Sigmoid colon (tissue), 3 donors: ENCODE results near the gene AK8.

ENCODE experiments used
- POLR2A ChIP-seq, 2 donors: fragments of 450-650 bp; IDR thresholded peaks; one replicate each; pipeline ENCODE4 v1.6.1; 2016; ENCODE audit warnings: antibody characterized with exemption in 2 of 2, mild to moderate bottlenecking in 2 of 2, moderate library complexity in 2 of 2
- TF ChIP-seq, protein P1 (sequence below), 4 experiments: fragments of 450-650 bp in 3 of 4; fragments of 200-600 bp in 1 of 4; IDR thresholded peaks; one replicate each; pipeline ENCODE4 v1.5.1; 2016 to 2019; ENCODE audit warnings: antibody characterized with exemption in 4 of 4, mild to moderate bottlenecking in 3 of 4, moderate library complexity in 2 of 4

GRCh38 chr9:132716007-132716406, 162.1 kb downstream of the AK8 start:
- TF ChIP-seq, protein P1, sequence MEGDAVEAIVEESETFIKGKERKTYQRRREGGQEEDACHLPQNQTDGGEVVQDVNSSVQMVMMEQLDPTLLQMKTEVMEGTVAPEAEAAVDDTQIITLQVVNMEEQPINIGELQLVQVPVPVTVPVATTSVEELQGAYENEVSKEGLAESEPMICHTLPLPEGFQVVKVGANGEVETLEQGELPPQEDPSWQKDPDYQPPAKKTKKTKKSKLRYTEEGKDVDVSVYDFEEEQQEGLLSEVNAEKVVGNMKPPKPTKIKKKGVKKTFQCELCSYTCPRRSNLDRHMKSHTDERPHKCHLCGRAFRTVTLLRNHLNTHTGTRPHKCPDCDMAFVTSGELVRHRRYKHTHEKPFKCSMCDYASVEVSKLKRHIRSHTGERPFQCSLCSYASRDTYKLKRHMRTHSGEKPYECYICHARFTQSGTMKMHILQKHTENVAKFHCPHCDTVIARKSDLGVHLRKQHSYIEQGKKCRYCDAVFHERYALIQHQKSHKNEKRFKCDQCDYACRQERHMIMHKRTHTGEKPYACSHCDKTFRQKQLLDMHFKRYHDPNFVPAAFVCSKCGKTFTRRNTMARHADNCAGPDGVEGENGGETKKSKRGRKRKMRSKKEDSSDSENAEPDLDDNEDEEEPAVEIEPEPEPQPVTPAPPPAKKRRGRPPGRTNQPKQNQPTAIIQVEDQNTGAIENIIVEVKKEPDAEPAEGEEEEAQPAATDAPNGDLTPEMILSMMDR (IDR thresholded peaks at IDR 0.05), result no peak
- no peak for TF ChIP-seq POLR2A (IDR thresholded peaks at IDR 0.05)
